ENCODE data around the gene WASF2. TPM values are rescaled to one million over a fixed set of nuclear protein-coding genes. Genes with fewer than 3 reads are reported as not detected.

WASF2 gene
- total and polyA plus RNA-seq, 11 donors, result 14.2 to 103 (median 47.9) TPM

- Histone ChIP-seq H3K9me3 (no peaks in the 10 kb centered on the region), H3K4me3 (peak overlapping the region in 1 of 12 donors; percentile 4), H3K27me3 (no peaks in the 10 kb centered on the region), H3K27ac (peak overlapping the region; percentile 93 to 100 (median 100)), H3K36me3 (no peaks in the 10 kb centered on the region), H3K4me1 (peaks cover 5 to 50% (median 36%) of the 10 kb centered on the region in 12 donors)
- DNase-seq (peak; percentile 42 to 68 (median 56)), ATAC-seq (no peak)
- WGBS, 4 donors, result 20 to 42% (median 31%) methylated on average over 8 to 9 of the region's 9 CpGs
- intact Hi-C loops (cut with DNase I), result loop anchor here in 3 of 10 donors (5.0 to 10.0 kb wide), 4 partner anchors 35 to 113 kb away; partner anchors contain the start of gene AHDC1 (in 2 of the 3)
- TF ChIP-seq POLR2A (IDR thresholded peaks at IDR 0.05) (no peak), CTCF (IDR thresholded peaks at IDR 0.05) (no peak)
Measured at GRCh38 chr1:27491748-27492700, 2.1 kb upstream of the WASF2 start.

- peaks cover 5 to 68% (median 38%) of the 10 kb centered on the region in 12 donors for H3K4me1 ChIP-seq
- TF ChIP-seq CTCF (IDR thresholded peaks at IDR 0.05) (no peak), POLR2A (IDR thresholded peaks at IDR 0.05) (no peak)
- H3K4me3 ChIP-seq, result peak overlapping the region; percentile 77 to 100 (median 96)
- WGBS, 4 donors, result 0 to 1% (median 0%) methylated on average over 8 to 26 of the region's 26 CpGs
- no peak for DNase-seq
- H3K27ac ChIP-seq, result peak overlapping the region; percentile 98 to 100 (median 100)
- no peaks in the 10 kb centered on the region for H3K9me3 ChIP-seq
- peak in 3 of 4 donors; percentile 1 to 46 (median 34) for ATAC-seq
- peaks cover 0 to 10% (median 0%) of the 10 kb centered on the region in 9 donors for H3K36me3 ChIP-seq
- intact Hi-C loops (cut with DNase I), result loop anchor here (2.0 to 10.0 kb wide), 8 partner anchors 37 to 178 kb away; no protein-coding TSS in a partner anchor
- no peaks in the 10 kb centered on the region for H3K27me3 ChIP-seq
Measured at GRCh38 chr1:27489501-27489972, 430 bp downstream of the WASF2 start.

- DNase-seq (no peak), ATAC-seq (no peak)
- Histone ChIP-seq H3K36me3 (peaks cover 0 to 22% (median 0%) of the 10 kb centered on the region in 9 donors), H3K27me3 (no peaks in the 10 kb centered on the region), H3K27ac (peak overlapping the region; percentile 30 to 100 (median 98)), H3K4me1 (peaks cover 5 to 78% (median 46%) of the 10 kb centered on the region in 12 donors), H3K9me3 (no peaks in the 10 kb centered on the region), H3K4me3 (peak overlapping the region; percentile 16 to 100 (median 95))
- intact Hi-C loops (cut with DNase I), result loop anchor here (2.0 to 10.0 kb wide), 8 partner anchors 36 to 179 kb away; no protein-coding TSS in a partner anchor
- 10 to 21% (median 14%) methylated on average over 6 of the region's 6 CpGs for WGBS, 4 donors
- TF ChIP-seq CTCF (IDR thresholded peaks at IDR 0.05) (no peak), POLR2A (IDR thresholded peaks at IDR 0.05) (no peak)
Measured at GRCh38 chr1:27487966-27488884, 1.7 kb downstream of the WASF2 start.
